HEK293 (cell line): Measurements from ENCODE around the gene SUCO.

ENCODE experiments used
- CTCF ChIA-PET: fragments of 350-600 bp; formaldehyde crosslinking; extraction: SDS; loops from one replicate; lab custom pipeline; 2021; ENCODE audit warnings: antibody characterized with exemption; lab: Yijun Ruan, JAX
- POLR2A ChIA-PET: fragments of 300-600 bp; formaldehyde crosslinking; extraction: SDS; loops from one replicate; lab custom pipeline; 2020; ENCODE audit warnings: antibody characterized with exemption, inconsistent platforms; lab: Yijun Ruan, JAX
- H3K27ac ChIP-seq: fragments of 200-500 bp; sonication (Bioruptor generic); 2 replicates; pipeline ENCODE4 v1.5.1; 2014; ENCODE audit warnings: low read depth, low read length, control low read depth, inconsistent platforms; ENCODE audit errors: extremely low read depth
- H3K36me3 ChIP-seq, 2 experiments: fragments of 200-500 bp in 1 of 2; sonication (Bioruptor generic) in 1 of 2; 1 replicate in 1 of 2; 2 replicates in 1 of 2; pipeline ENCODE4 v1.5.1; 2014 to 2017; ENCODE audit warnings: inconsistent platforms in 2 of 2, low read length in 2 of 2; ENCODE audit not compliant: control insufficient read depth in 2 of 2, insufficient read depth in 1 of 2
- H3K4me1 ChIP-seq: fragments of 200-500 bp; sonication (Bioruptor generic); 2 replicates; pipeline ENCODE4 v1.5.1; 2014; ENCODE audit warnings: mild to moderate bottlenecking, low read length, inconsistent platforms; ENCODE audit not compliant: control insufficient read depth, insufficient read depth
- H3K4me3 ChIP-seq: 2 replicates; pipeline ENCODE4 v1.5.1; 2011; ENCODE audit warnings: low read depth, mild to moderate bottlenecking, control low read depth, low read length, moderate library complexity
- H3K9me3 ChIP-seq: fragments of 200-500 bp; sonication (Bioruptor generic); 2 replicates; pipeline ENCODE4 v1.5.1; 2014; ENCODE audit warnings: low read depth, low read length, inconsistent platforms; ENCODE audit not compliant: control insufficient read depth, insufficient read depth
- HOXA7 ChIP-seq: sonication (generic); formaldehyde crosslinking; IDR thresholded peaks from 2 replicates; pipeline ENCODE4 v1.8.1; 2022; ENCODE audit warnings: missing genetic modification reagents, borderline replicate concordance
- HOXC10 ChIP-seq: sonication (generic); formaldehyde crosslinking; IDR thresholded peaks from 2 replicates; pipeline ENCODE4 v1.8.1; 2023; ENCODE audit warnings: mild to moderate bottlenecking, missing genetic modification reagents
- TCF7L2 ChIP-seq: IDR thresholded peaks from 2 replicates; pipeline ENCODE4 v1.6.1; 2011; ENCODE audit warnings: low read depth, mild to moderate bottlenecking, inconsistent platforms, low read length, moderate library complexity, borderline replicate concordance
- WT1 ChIP-seq: fragments of 450-650 bp; formaldehyde crosslinking; IDR thresholded peaks from 2 replicates; pipeline ENCODE4 v1.5.1; 2016; ENCODE audit warnings: missing biosample characterization, missing genetic modification characterization
- YY1 ChIP-seq: fragments of 450-650 bp; formaldehyde crosslinking; IDR thresholded peaks from 2 replicates; pipeline ENCODE4 v1.5.1; 2018; ENCODE audit warnings: missing biosample characterization, missing genetic modification characterization
- ZNF112 ChIP-seq: fragments of 450-650 bp; formaldehyde crosslinking; IDR thresholded peaks from 2 replicates; pipeline ENCODE4 v1.5.0; 2017; ENCODE audit warnings: missing biosample characterization, missing genetic modification characterization
- ZNF121 ChIP-seq: fragments of 450-650 bp; formaldehyde crosslinking; IDR thresholded peaks from 2 replicates; pipeline ENCODE4 v1.5.1; 2016; ENCODE audit warnings: missing biosample characterization, missing genetic modification characterization
- ZNF175 ChIP-seq: fragments of 450-650 bp; formaldehyde crosslinking; IDR thresholded peaks from 2 replicates; pipeline ENCODE4 v1.5.1; 2016; ENCODE audit warnings: missing biosample characterization, missing genetic modification characterization
- ZNF214 ChIP-seq: fragments of 450-650 bp; formaldehyde crosslinking; IDR thresholded peaks from 2 replicates; pipeline ENCODE4 v1.5.1; 2017; ENCODE audit warnings: missing biosample characterization, mild to moderate bottlenecking, missing genetic modification characterization, borderline replicate concordance
- ZNF302 ChIP-seq: fragments of 450-650 bp; formaldehyde crosslinking; IDR thresholded peaks from 2 replicates; pipeline ENCODE4 v1.5.1; 2016; ENCODE audit warnings: missing biosample characterization, missing genetic modification characterization, low read depth
- ZNF350 ChIP-seq: fragments of 450-650 bp; formaldehyde crosslinking; IDR thresholded peaks from 2 replicates; pipeline ENCODE4 v1.5.0; 2017; ENCODE audit warnings: missing biosample characterization, mild to moderate bottlenecking, missing genetic modification characterization
- ZNF394 ChIP-seq: fragments of 450-650 bp; formaldehyde crosslinking; IDR thresholded peaks from 2 replicates; pipeline ENCODE4 v1.5.1; 2016; ENCODE audit warnings: missing biosample characterization, missing genetic modification characterization, mild to moderate bottlenecking, moderate library complexity, borderline replicate concordance
- ZNF623 ChIP-seq: fragments of 450-650 bp; formaldehyde crosslinking; IDR thresholded peaks from 2 replicates; pipeline ENCODE4 v1.5.1; 2016; ENCODE audit warnings: missing biosample characterization, missing genetic modification characterization
- ZNF792 ChIP-seq: fragments of 450-650 bp; formaldehyde crosslinking; IDR thresholded peaks from 2 replicates; pipeline ENCODE4 v1.5.1; 2016; ENCODE audit warnings: missing biosample characterization, missing genetic modification characterization
- TF ChIP-seq, protein P1 (sequence below): fragments of 450-650 bp; formaldehyde crosslinking; IDR thresholded peaks from 2 replicates; pipeline ENCODE4 v1.5.1; 2017; ENCODE audit warnings: missing biosample characterization, missing genetic modification characterization
- TF ChIP-seq, protein P2 (sequence below): fragments of 450-650 bp; formaldehyde crosslinking; IDR thresholded peaks from 2 replicates; pipeline ENCODE4 v1.5.1; 2016; ENCODE audit warnings: missing biosample characterization, missing genetic modification characterization
- TF ChIP-seq, protein P3 (sequence below): fragments of 450-650 bp; formaldehyde crosslinking; IDR thresholded peaks from 2 replicates; pipeline ENCODE4 v1.5.1; 2017; ENCODE audit warnings: missing biosample characterization, missing genetic modification characterization

SUCO gene

DNA sequence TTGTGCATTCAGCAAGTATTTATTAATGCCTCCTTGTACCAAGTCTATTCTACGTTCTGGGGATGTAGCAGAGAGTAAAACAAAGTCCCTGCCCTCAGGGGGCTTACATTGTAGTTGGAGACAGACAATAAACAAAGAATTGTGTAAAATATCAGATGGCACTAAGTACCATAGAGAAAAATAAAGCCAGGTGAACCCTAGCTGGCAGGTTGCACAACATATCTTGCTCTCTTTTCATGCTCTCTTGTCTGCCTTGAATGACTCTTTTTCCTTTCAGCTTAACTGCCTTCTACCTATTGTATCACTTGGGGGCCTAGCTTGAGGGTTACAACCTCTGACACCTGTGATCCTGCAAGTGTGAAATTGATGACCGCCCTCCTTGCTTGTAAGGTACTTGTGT, 105.3 kb downstream of the SUCO start:
- Histone ChIP-seq H3K27ac (no peak overlapping the region), H3K4me3 (no peak overlapping the region), H3K36me3 (no peaks in the 10 kb centered on the region), H3K4me1 (0 out of 2 replicates have a peak, but pooled peaks cover 3% of the 10 kb centered on the region), H3K9me3 (no peaks in the 10 kb centered on the region)
- POLR2A ChIA-PET: no interaction called here
- CTCF ChIA-PET: no interaction called here
- no peak for TF ChIP-seq HOXA7 (CRISPR knock-in tag)
- no peak for TF ChIP-seq ZNF121
- TF ChIP-seq, protein P1, sequence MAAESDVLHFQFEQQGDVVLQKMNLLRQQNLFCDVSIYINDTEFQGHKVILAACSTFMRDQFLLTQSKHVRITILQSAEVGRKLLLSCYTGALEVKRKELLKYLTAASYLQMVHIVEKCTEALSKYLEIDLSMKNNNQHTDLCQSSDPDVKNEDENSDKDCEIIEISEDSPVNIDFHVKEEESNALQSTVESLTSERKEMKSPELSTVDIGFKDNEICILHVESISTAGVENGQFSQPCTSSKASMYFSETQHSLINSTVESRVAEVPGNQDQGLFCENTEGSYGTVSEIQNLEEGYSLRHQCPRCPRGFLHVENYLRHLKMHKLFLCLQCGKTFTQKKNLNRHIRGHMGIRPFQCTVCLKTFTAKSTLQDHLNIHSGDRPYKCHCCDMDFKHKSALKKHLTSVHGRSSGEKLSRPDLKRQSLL (tag by site-specific recombination): no peak
- TF ChIP-seq ZNF394 (tag by site-specific recombination): no peak
- TF ChIP-seq, protein P2, sequence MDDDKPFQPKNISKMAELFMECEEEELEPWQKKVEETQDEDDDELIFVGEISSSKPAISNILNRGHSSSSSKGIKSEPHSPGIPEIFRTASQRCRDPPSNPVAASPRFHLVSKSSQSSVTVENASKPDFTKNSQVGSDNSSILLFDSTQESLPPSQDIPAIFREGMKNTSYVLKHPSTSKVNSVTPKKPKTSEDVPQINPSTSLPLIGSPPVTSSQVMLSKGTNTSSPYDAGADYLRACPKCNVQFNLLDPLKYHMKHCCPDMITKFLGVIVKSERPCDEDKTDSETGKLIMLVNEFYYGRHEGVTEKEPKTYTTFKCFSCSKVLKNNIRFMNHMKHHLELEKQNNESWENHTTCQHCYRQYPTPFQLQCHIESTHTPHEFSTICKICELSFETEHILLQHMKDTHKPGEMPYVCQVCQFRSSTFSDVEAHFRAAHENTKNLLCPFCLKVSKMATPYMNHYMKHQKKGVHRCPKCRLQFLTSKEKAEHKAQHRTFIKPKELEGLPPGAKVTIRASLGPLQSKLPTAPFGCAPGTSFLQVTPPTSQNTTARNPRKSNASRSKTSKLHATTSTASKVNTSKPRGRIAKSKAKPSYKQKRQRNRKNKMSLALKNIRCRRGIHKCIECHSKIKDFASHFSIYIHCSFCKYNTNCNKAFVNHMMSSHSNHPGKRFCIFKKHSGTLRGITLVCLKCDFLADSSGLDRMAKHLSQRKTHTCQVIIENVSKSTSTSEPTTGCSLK (tag by site-specific recombination): no peak
- TF ChIP-seq ZNF792 (tag by site-specific recombination): no peak
- TF ChIP-seq YY1 (tag by site-specific recombination): no peak
- TF ChIP-seq HOXC10 (CRISPR knock-in tag): no peak
- TF ChIP-seq ZNF623: no peak
- no peak for TF ChIP-seq ZNF175 (tag by site-specific recombination)

DNA sequence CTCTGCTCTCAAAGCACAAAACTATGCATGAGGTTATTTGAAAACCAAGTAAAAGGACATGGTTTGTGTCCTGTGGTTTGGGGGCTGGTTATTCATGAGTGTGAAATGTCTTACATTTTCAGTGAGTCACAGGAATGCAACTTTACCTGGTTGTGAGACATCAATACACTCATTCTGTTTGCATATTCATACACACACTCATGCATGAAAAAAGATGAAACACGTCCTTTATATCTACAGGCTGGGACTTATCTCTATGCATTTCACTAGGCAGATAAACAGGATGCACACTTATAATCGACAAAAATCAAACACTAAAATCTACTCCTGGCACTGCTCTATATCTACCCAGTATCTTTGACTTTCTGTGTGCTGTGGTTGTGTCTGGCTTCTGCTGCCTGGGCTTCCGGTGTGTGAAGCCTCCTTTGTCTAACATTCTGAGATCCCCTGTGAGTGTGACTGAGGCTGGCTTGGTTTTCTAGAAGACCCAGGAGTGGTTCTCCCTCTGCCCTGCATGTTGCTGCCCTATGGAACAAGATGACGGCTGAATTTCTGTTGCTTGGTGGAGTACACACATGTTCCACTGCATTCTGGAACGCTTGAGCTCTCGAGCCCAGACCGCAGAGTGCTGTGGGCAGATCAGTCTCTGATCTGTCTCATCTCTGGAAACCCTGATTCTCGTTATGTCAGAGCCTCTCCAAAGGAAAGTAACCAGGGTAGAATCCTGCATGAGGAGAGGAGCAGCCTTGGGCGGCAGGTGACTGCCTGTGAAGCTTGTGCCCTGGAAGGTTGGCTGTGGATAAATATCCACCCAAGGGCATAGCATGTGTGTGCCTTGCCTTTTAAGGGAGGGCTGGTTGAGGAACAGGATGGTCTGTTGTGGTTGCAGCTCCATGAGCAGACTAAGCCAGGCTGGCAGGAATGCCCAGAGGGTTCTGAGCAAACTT, 106.2 kb downstream of the SUCO start:
- ChIA-PET POLR2A (no interaction called here), CTCF (interaction anchor here (0.5 to 0.6 kb wide), 2 partner anchors 49 to 135 kb away, joined by 3 to 4 read pairs; no protein-coding TSS in a partner anchor)
- no peak overlapping the region for H3K27ac ChIP-seq
- no peaks in the 10 kb centered on the region for H3K9me3 ChIP-seq
- H3K36me3 ChIP-seq: no peaks in the 10 kb centered on the region
- TF ChIP-seq ZNF350 (tag by site-specific recombination) (no peak), WT1 (no peak), ZNF302 (no peak), ZNF214 (tag by site-specific recombination) (no peak), ZNF112 (no peak), TCF7L2 (no peak)
- TF ChIP-seq, protein P3, sequence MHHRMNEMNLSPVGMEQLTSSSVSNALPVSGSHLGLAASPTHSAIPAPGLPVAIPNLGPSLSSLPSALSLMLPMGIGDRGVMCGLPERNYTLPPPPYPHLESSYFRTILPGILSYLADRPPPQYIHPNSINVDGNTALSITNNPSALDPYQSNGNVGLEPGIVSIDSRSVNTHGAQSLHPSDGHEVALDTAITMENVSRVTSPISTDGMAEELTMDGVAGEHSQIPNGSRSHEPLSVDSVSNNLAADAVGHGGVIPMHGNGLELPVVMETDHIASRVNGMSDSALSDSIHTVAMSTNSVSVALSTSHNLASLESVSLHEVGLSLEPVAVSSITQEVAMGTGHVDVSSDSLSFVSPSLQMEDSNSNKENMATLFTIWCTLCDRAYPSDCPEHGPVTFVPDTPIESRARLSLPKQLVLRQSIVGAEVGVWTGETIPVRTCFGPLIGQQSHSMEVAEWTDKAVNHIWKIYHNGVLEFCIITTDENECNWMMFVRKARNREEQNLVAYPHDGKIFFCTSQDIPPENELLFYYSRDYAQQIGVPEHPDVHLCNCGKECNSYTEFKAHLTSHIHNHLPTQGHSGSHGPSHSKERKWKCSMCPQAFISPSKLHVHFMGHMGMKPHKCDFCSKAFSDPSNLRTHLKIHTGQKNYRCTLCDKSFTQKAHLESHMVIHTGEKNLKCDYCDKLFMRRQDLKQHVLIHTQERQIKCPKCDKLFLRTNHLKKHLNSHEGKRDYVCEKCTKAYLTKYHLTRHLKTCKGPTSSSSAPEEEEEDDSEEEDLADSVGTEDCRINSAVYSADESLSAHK (tag by site-specific recombination): no peak
- H3K4me3 ChIP-seq: no peak overlapping the region
- H3K4me1 ChIP-seq: 0 out of 2 replicates have a peak, but pooled peaks cover 3% of the 10 kb centered on the region
